Nephron (organoid): Measurements from ENCODE around the gene TAGAP.
"Not testable (repeated sequence)": the region's sequence is repeated elsewhere in the genome, so short reads cannot be mapped to it uniquely, and the experiment has no call there.

ENCODE experiments used
- H3K27ac Mint-ChIP-seq, 3 experiments: 2 replicates each; pipeline ENCODE4 v1.8.0; 2020; ENCODE audit warnings: mixed read lengths in 3 of 3, mild to moderate bottlenecking in 2 of 3, moderate library complexity in 1 of 3
- H3K27me3 Mint-ChIP-seq: 2 replicates; pipeline ENCODE4 v1.8.0; 2021; ENCODE audit warnings: low read depth, mild to moderate bottlenecking, moderate library complexity, mixed read lengths
- H3K36me3 Mint-ChIP-seq: 2 replicates; pipeline ENCODE4 v1.8.0; 2020; ENCODE audit warnings: low read depth, mixed read lengths
- H3K4me1 Mint-ChIP-seq: 2 replicates; pipeline ENCODE4 v1.8.0; 2020; ENCODE audit warnings: mixed read lengths
- H3K4me3 Mint-ChIP-seq, 3 experiments: 2 replicates each; pipeline ENCODE4 v1.8.0; 2020; ENCODE audit warnings: mild to moderate bottlenecking in 3 of 3, mixed read lengths in 3 of 3, moderate library complexity in 2 of 3
- H3K9me3 Mint-ChIP-seq: 2 replicates; pipeline ENCODE4 v1.8.0; 2020; ENCODE audit warnings: mixed read lengths
- TF ChIP-seq, protein P1 (sequence below), 3 experiments: fragments of 200-600 bp; sonication (generic); IDR thresholded peaks; one replicate each; pipeline ENCODE4 v1.5.0; 2021; ENCODE audit warnings: antibody characterized with exemption in 3 of 3; ENCODE audit not compliant: unreplicated experiment in 3 of 3

TAGAP gene

DNA sequence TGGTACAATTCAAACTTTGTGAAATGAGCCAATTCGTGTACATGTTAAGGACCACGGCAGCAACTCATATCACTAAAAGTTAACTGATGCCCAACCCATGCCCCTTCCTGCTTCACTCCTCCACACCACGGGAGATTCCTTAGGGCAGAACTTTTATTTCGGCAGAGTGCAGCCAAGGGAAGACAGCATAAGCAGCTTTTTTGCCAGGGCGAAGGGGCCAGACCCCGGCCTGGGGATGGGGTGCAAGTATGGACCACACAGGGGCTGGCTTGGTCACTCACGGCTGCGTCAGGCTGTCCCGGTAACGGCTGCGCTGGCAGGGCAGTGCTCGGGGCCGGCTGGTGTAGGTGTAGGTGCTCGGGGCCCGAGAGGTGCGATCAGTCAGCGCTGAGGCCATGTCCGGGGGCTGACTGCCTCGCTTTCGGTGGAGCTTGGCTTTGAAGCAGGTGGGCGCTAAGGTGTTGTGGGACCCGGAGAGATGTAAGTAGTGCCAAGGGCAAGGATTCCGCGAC is 45.6 kb downstream of the TAGAP start:
- TF ChIP-seq, protein P1, sequence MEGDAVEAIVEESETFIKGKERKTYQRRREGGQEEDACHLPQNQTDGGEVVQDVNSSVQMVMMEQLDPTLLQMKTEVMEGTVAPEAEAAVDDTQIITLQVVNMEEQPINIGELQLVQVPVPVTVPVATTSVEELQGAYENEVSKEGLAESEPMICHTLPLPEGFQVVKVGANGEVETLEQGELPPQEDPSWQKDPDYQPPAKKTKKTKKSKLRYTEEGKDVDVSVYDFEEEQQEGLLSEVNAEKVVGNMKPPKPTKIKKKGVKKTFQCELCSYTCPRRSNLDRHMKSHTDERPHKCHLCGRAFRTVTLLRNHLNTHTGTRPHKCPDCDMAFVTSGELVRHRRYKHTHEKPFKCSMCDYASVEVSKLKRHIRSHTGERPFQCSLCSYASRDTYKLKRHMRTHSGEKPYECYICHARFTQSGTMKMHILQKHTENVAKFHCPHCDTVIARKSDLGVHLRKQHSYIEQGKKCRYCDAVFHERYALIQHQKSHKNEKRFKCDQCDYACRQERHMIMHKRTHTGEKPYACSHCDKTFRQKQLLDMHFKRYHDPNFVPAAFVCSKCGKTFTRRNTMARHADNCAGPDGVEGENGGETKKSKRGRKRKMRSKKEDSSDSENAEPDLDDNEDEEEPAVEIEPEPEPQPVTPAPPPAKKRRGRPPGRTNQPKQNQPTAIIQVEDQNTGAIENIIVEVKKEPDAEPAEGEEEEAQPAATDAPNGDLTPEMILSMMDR (IDR thresholded peaks at IDR 0.05; ENCODE audit: unreplicated experiment in 3 of 3): no peak
- Mint-ChIP-seq H3K27ac (peak overlapping the region; percentile 74 to 99 (median 99)), H3K36me3 (peaks cover 26% of the 10 kb centered on the region), H3K27me3 (no peaks in the 10 kb centered on the region), H3K9me3 (no peaks in the 10 kb centered on the region), H3K4me1 (peaks cover 11% of the 10 kb centered on the region), H3K4me3 (peak overlapping the region; percentile 92 to 96 (median 96))

DNA sequence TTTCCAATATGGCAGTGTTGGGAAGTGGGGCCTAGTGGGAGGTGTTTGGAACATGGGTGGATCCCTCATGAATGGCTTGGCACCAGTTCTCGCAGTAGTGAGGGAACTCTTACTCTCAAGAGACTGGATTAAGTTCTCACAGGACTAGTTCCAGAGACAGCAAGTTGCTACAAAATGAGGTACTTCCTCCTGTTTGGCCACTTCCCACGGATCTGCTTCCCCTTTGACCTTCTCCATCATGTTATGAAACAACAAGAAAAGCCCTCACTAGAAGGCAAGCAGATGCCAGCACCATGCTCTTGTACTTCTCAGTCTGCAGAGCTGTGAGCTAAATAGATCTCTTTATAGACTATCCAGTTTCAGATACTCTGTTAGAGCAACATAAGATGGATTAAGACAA is 47.9 kb downstream of the TAGAP start:
- TF ChIP-seq, protein P1 (IDR thresholded peaks at IDR 0.05; ENCODE audit: unreplicated experiment in 3 of 3): no peak
- no peak overlapping the region for H3K27ac Mint-ChIP-seq
- H3K4me3 Mint-ChIP-seq: peak overlapping the region in 2 of 3 experiments; percentile 9 to 50
- H3K4me1 Mint-ChIP-seq: peaks cover 11% of the 10 kb centered on the region
- peaks cover 4% of the 10 kb centered on the region for H3K9me3 Mint-ChIP-seq
- no peaks in the 10 kb centered on the region for H3K27me3 Mint-ChIP-seq
- H3K36me3 Mint-ChIP-seq: peaks cover 38% of the 10 kb centered on the region

DNA sequence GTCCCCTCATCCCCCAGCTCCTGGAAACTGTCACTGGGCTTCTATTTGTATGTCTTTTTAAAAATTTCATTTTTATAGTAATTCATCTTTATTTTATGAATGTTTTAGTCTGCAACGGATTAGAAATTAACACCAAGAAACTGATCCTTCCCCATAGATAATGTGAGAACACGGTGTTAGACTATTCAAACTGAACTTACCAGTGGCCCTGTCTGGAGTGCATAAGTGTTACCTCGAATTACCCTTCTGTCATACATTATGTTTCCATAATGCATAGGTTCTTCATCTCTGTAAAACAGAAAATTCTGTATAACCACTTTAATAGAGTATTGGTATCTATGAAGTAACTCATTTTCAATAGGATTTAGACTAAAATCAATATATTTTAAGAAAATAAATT is 51.2 kb downstream of the TAGAP start:
- Mint-ChIP-seq H3K27me3 (no peaks in the 10 kb centered on the region), H3K4me1 (no peaks in the 10 kb centered on the region), H3K9me3 (peaks cover 14% of the 10 kb centered on the region), H3K36me3 (peaks cover 62% of the 10 kb centered on the region), H3K27ac (no peak overlapping the region), H3K4me3 (no peak overlapping the region)
- TF ChIP-seq, protein P1 (IDR thresholded peaks at IDR 0.05; ENCODE audit: unreplicated experiment in 3 of 3): no peak

DNA sequence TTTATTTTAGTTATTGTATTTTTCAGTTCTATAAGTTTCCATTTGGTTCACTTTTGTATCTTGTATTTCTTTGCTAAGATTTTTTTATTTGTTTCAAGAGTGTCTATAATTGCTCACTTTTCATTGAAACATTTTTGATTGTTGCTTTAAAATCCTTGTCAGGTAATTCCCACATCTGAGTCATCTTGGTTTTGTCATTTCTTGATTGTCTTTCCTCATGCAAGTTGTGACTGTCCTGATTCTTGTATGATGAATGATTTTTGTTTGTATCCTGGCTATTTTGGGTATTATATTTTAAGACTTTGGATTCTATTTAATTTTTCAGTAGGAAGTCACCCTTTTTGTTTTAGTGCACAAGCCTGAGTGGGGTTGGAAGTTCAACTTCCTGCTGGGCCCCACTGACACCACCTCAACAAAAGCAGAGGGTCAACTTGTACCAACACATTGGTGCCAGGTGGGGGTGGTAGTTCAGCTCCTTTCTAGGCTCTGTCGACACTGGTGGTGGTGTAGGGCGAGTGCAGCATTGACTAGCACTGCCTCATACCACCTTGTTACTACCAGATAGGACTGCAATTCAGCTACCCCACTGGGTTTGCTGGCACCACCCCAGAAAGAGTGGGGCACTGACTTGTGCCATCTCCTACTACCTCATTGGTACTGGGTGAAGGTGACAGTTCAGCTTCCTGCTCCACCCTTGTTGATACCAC is 53.6 kb downstream of the TAGAP start:
- H3K9me3 Mint-ChIP-seq: peaks cover 22% of the 10 kb centered on the region
- peaks cover 60% of the 10 kb centered on the region for H3K36me3 Mint-ChIP-seq
- H3K27me3 Mint-ChIP-seq: no peaks in the 10 kb centered on the region
- no peaks in the 10 kb centered on the region for H3K4me1 Mint-ChIP-seq
- H3K27ac Mint-ChIP-seq: no peak overlapping the region
- H3K4me3 Mint-ChIP-seq: no peak overlapping the region
- TF ChIP-seq, protein P1 (IDR thresholded peaks at IDR 0.05; ENCODE audit: unreplicated experiment in 3 of 3): no peak

DNA sequence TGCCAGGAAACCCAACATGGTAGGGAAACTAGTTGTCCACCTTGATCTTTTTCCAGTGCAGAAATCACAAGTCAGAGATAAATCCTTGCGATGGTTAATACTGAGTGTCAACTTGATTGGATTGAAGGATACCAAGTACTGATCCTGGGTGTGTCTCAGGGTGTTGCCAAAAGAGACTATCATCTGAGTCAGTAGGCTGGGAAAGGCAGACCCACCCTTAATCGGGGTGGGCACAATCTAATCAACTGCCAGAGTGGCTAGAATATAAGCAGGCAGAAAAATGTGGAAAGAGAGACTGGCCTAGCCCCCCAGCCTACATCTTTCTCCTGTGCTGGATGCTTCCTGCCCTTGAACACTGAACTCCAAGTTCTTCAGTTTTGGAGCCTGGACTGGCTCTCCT is 55.1 kb downstream of the TAGAP start:
- Mint-ChIP-seq H3K36me3 (peaks cover 60% of the 10 kb centered on the region), H3K9me3 (peaks cover 22% of the 10 kb centered on the region)
- H3K4me3 Mint-ChIP-seq, H3K27ac Mint-ChIP-seq, H3K4me1 Mint-ChIP-seq, H3K27me3 Mint-ChIP-seq: not testable (repeated sequence)

DNA sequence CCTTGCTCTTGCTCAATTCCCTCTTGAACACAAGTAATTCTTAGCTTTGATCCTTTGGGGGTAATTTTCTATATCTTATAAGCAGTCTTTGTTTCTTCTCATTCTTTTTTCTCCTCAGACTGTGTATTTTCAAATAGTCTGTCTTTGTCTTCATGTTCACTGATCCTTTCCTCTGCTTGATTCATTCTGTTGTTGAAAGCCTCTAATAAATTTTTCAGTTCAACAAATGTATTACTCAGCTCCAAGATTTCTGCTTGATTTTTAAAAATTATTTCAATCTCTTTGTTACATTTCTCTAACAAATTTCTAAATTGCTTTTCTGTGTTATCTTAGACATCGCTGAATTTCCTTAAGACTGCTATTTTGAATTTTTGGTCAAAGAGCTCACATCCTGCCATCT is 56.3 kb downstream of the TAGAP start:
- TF ChIP-seq, protein P1 (IDR thresholded peaks at IDR 0.05; ENCODE audit: unreplicated experiment in 3 of 3): no peak
- no peaks in the 10 kb centered on the region for H3K4me1 Mint-ChIP-seq
- H3K4me3 Mint-ChIP-seq: no peak overlapping the region
- H3K27ac Mint-ChIP-seq: no peak overlapping the region
- peaks cover 56% of the 10 kb centered on the region for H3K36me3 Mint-ChIP-seq
- H3K9me3 Mint-ChIP-seq: peaks cover 19% of the 10 kb centered on the region
- H3K27me3 Mint-ChIP-seq: no peaks in the 10 kb centered on the region
